Stimulated activated CD4-positive, alpha-beta T cell treated with anti-CD3 and anti-CD28 coated beads, Interleukin-4, amount 100 ng/mL, for 4 hours (primary cell): ENCODE data around the gene GNG14.
A peak's percentile ranks its signal among the peaks of the same experiment; 100 is the strongest.
"Not testable (repeated sequence)": the region's sequence is repeated elsewhere in the genome, so short reads cannot be mapped to it uniquely, and the experiment has no call there.

ENCODE experiments used
- DNase-seq, 2 experiments: peaks; one replicate each; pipeline ENCODE4 v3.0.0-alpha.2; 2020

The GNG14 gene

DNA sequence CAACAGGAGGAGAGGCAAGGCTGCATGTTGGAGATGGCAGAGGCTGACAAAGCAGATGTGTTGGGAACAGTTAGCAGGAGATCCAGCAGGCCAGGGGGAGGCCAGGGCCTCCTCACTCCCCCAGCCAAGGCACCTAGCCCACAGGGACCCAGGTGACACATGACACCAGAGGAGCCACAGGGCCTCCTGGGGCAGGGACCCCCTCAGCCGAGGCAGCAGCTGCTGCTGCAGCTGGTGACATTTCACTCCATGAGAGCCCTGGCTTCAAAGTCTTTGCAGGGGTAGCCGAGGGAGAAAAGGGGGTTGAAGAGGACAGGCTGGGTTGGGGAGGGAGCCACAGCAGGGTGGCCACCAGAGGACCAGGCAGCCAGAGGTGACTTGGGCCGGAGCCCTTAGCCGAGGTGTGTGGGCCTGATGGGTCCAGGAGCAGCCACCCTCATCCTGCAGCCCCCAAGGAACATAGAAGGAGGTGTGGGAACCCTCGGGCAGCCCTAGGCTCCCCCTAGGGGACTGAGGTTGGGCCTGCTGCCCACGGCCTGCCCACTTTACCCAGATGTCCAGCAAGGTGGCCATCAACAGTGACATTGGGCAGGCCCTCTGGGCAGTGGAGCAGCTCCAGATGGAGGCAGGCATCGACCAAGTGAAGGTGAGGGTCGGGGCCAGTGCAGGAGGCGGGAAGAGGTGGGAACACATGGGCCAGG lies at the start of gene GNG14:
GNG14 (plus strand) TSS at position 503 of the 701 bp plus-strand sequence; CDS start at position 554, 51 bp downstream.
- no peak for DNase-seq

DNA sequence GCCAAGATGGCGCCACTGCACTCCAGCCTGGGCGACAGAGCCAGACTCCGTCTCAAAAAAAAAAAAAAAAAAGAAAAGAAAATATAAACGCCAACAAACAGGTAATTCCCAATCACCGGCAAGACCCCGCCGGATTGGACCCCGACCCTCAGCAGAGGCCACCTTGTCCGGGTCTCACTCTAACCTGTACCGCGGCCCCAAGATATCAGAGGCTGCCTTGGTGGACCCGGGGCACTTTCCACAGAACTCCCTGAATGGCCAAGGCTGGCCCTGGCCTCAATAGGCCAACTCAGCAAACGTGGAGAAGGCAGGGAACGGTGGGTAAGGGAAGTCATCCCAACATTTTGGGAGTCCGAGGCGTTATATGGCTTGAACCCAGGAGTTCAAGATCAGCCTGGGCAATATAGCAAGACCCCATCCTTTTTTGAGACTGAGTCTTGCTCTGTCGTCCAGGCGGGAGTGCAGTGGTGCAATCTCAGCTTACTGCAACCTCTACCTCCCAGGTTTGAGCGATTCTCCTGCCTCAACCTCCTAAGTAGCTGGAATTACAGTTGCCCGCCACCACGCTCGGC lies 49.1 kb upstream of the GNG14 start:
- no peak for DNase-seq

DNA sequence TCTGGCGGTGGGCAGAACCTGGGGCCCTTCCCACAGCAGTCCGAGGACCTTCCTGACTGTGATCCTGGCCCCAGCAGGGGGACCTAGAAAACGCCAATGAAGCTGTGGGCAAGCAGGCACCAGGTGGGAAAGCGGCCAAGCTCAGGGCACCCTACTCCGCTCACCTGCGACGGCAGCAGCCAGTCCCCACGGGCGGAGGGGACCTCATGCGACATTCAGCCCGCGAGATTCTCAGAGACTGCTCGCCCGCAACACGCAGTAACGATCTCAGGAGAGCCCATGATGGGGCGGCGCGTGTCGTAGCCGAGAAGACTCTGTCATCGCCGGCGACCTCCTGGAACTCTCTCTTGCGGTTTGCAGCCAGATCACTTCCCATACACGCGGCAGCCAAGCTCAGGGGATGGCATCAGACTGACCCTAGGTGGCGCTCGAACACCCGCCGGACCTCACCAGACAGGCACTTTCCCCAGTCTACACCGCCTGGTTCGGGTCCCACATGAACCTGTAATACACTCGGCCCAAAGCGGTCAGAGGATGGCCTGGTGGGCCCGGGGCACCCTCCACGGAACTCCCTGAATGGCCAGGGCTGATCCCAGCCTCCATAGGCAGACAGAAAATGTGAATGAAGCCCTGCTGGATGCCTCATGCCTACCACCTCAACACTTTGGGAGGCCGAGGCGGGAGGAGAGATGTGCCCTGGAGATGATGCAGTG lies 47.7 kb upstream of the GNG14 start:
- DNase-seq: peak; percentile 81 to 88

DNA sequence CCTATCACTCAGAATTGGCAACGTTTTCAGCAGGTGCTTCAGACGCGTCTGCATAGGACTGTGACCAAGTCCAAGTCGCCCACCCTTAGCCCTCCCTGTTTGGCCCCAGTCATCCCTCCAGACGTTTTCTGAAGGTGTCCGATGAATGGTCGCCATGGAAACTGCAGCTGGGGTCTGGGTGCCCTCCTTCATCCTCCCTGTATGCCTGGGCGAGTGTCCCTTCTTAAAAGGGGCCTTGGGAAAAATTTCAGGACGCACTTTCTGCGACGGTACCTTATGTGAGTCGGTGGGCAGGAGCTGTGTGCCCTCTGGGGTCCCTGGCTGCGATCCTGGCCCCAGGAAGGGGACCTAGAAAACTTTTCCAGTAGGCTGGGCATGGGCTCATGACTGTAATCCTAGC lies 46.3 kb upstream of the GNG14 start:
- no peak for DNase-seq

DNA sequence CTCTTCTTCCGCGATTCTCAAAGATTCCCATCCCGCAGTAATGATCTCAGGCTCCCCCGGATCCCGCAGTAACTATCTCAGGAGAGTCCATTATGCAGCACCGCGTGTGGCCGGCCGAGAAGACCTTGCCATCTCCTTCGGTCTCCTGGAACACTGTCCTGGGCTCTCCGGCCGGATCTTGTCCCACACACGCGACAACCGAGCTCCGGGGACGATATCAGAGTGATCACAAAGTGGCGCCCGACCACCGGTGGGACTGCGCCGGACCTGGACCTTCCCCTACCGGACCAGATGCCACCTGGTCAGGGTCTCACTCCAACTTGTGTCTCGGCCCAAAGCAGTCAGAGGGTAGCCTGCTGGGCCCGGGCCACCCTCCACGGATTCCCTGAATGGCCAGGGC lies 45.3 kb upstream of the GNG14 start:
- no peak for DNase-seq

DNA sequence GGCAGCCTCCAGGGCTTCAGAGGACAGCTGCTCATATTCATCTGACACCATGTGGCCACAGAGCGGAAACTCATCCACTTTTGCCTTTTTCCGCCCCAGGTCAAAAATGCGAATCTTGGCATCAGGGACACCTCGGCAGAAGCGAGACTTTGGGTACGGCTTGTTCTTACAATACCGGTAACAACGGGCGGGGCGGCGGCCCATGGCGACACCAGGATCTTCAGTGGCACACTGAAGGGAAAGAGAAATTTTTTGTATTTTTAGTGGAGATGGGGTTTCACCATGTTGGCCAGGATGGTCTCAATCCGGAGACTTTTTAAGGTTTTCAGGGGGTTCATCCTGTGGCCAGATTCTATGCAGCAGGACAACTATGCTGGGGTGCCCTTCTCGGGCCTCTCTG lies 44.1 kb upstream of the GNG14 start:
- not testable (repeated sequence) for DNase-seq

DNA sequence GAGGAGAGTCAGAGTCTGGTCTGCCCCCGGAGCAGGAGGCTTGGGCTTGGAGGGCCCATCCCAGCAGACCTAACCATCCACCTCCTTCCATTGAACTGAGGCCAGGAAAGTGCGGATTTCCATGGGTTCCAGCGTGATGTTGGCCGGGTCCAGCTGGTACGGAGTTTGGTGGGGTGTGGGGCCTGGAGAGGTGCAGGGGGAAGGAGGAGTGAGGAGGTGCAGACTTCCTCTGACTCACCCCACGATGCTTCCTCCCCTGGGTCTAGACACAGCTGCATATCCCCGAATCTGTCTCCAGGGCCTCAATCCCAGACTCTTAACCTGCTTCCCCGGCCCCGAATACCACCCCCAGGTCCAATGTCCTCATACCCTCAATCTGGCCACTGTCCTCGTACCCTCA lies 41.2 kb upstream of the GNG14 start:
- DNase-seq: no peak

DNA sequence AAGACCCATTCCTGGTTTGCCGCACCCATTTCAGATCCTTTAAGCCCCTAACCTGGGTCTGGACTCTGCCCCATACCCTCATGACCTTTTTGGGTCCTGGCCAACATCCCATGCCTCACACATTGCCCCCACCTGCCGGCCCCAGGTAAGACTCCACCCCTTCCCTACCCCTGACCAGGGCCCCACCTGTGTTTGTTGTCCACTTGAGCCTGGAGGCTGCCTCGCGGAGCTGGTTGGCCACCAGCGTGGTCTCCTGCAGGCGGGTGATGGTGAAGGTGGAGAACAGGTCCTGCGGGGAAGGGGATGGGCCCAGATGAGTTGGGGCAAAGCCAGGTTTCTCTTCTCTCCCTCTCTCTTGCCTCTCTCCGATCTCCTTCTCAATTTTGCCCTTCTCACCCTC lies 40.8 kb upstream of the GNG14 start:
- DNase-seq: no peak

DNA sequence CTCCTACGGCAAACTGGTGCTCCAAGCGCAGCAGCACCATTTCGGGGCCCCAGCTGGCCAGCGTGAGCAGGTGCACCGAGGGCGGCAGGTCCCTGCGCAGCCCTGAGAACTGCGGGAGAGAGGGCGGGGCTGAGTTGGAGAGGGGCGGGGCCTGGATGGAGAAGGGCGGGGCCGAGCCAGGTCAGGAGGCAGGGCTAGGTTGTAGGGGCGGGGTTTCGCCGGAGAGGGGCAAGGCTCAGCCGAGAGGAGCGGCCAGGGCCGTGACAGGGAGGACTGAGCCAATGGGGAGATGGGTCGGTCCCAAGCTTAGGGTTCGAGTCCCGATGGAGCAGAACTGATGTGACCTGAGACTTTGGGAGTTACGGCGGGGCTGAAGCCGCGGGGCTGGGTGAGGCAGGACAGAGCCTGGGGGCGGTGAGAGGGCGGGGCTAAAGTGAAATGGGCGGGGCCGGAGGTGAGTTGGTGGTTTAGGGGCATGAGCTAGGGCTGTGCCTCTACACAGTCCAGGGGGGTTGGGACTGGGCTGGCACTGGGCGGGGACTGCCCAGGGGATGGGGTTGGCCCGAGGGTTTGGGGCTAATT lies 40.2 kb upstream of the GNG14 start:
- DNase-seq: peak in 1 of 2 experiments; percentile 25

DNA sequence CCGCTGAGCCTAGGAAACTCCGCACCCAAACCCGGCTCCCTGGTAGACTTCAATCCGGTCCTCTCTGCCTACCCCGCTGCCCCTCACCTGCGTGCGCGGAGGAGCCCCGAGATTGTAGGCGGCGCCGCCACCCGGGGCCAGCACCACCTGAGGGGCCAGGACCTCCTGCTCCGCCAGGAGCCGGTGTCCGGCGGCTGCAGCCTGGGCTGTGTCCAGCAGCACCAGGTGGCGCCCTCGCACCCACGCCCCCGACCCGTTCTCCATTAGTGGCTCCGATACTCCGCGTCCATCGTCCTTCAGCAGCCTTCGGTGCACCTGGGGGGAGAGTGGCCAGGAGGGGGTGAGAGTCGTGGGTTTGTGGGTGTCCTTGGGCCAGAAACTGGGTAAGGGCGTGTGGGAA lies 39.7 kb upstream of the GNG14 start:
- no peak for DNase-seq

DNA sequence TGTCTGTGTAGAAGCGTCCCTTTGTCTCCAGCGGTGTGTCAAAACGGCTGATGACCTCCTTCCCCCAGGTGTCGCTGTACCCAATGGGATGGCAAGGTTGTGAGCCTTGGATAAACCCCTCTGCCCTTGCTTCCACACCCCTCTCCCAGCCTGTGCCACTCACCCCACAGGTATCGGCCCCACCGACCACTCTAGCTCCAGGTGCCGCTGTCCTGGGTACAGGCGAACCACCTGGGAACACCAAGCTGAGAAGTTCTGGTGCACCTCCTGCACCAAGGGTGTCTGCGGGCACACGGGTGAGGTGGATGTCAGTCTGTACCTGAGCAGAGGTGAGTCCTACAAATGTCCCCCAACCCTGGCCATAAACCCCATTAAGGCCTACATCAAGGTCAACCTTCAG lies 37.9 kb upstream of the GNG14 start:
- no peak for DNase-seq

DNA sequence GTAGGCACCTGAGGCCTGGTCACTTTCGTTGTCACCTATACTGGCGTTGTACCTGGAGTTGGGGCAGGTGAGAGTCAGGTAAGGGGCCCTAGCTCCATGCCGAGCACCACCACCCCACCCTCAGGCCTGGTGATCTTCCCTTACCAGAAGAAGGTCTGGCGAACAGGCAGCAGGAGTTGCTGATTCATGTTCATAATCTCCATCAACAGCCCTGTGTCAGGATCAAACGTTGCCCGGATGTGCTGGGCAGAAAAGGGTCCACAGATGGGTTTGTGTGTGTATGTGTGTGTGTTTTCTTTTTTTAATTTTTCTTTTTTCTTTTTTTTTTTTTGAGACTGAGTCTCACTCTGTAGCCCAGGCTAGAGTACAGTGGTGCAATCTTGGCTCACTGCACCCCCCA lies 35.6 kb upstream of the GNG14 start:
- no peak for DNase-seq

DNA sequence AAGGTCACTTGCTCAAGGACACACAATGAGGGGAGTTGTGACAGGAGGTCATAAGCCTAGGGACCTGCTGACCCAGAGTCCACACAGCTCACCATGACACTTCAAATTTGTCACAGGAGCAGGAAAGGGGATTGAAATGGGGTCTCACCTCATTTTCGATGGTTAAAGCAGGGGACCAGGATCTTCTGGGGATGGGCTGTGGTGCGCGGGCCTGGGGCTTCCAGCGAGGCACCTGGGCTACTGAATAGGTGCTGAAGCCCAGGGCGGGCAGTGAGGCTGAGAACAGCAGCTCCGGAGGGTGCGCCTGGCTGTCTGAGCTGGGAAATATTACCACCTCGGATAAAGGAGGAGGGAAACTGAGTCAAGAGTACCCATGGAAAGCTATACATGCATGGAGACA lies 32.3 kb upstream of the GNG14 start:
- DNase-seq: no peak

DNA sequence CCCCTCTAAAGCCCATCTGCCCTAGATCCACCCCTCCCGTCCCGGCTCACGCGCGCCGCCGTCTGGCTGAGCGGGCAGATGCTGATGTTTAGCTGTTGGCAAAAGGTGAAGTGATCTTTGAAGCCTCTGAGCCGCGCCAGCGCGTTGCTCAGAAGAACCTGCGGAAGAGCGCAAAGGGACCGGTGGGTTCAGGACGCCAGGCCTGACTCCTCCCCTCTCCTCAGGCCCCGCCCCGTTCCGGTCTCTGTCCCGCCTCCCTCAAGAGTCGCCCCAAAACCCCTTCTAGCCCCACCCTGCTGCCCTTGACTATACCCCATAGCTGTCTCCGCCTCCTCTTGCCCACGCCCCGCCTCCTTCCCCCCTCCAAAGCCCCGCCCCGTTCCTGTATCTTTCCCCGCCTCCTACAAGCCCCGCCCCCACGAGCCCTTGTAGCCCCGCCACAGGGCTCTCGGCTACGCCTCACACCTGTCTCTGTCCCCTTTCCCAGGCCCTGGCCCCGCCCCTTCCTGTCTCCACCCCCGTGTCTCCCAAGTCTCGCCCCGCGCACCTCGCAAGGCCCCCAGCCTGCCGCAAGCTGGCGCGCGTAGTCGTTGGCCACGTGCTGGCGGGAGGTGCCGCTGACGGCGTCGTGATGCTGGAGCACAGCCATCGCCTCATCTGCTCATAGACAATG lies 30.8 kb upstream of the GNG14 start:
- no peak for DNase-seq

DNA sequence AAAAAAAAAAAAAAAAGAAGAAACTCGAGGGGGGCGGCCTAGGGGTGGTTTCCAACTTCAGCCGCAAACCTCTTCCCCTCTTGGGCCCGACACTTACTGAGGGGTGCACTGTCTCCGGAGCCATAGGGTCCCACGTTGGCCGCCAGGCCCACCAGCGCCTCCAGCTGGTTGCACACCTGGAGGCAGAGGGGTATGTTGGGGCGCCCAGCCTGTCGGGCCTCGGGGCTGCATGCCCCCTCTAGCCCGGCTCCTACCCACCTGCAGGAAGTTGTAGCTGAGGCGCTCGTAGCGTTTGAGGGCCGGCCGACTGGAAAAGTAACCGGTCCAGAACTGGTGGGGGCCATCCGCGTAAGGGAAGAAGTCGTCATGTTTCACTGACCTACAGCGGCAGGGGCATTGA lies 29.8 kb upstream of the GNG14 start:
- DNase-seq: no peak

DNA sequence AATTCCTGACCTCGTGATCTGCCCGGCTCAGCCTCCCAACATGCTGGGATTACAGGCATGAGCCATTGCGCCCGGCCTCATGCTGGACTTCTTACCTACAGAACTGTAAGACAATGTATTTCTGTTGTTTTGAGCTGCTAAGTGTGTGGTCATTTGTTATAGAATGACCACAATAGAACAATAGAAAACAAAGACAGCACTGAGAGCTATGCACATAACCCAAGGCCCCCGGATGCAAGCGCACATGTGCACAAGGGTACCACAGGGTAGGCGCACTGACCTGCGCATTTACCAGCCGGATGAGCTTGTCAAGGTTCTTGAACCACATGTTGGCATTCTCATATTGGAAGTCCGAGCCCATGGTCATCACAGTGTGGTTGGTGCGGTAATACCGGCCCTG lies 26.8 kb upstream of the GNG14 start:
- DNase-seq: no peak

DNA sequence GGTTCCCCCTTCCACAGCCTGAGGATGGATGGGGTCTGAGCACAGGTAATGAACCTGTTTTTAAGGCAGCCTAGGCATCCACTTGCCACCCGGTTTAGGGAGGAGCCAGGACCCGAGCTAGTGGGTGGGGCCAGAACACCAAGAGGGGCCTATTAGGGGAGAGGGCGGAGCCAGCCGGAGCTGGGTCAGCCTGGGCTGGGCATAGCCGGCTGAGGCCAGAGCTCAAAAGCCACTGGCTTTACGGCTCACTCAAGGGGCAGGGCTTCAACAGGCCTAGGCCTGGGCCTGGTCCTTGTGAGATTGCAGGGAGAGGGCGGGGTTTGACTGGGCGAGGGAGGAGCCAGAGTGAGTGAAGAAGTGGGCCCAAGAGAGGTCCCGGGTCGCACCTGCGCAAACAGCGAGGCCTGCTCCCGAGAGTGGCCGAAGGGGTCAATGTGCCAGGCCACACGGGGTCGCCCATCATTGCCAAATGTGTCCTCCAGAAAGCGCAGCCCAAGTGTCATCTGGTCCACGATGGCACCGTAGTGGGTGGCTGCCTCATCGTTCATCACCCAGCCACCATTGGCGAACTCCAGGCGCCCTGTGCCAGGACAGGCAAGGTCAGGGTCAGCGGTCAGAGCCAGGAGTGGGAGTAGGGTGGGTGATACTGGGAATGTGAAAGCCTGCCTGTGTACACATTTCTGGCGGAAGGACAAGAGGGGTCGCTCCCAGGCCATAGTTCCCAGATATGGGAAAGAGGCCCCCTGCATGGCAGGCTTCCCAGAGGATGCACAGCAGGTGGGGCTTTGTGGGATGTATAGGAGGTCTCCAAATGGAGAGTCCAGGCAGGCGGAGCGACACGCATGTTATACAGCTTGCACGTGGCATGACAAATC lies 23.2 kb upstream of the GNG14 start:
- DNase-seq: no peak

DNA sequence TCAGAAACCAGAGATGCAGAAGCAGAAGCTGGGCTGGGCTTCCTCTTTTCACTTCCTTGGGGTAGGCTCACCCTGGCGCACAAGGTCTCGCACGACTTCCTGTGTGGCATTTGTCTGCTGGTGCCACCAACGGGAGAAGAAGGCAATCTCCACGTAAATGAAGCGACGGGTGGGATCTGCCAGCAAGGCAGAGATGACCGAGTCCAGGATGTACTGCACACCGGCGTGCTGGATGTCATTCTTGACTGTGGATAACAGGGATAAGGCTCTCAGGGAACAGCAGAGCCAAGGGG lies 22.6 kb upstream of the GNG14 start:
- DNase-seq: peak; percentile 43 to 45

DNA sequence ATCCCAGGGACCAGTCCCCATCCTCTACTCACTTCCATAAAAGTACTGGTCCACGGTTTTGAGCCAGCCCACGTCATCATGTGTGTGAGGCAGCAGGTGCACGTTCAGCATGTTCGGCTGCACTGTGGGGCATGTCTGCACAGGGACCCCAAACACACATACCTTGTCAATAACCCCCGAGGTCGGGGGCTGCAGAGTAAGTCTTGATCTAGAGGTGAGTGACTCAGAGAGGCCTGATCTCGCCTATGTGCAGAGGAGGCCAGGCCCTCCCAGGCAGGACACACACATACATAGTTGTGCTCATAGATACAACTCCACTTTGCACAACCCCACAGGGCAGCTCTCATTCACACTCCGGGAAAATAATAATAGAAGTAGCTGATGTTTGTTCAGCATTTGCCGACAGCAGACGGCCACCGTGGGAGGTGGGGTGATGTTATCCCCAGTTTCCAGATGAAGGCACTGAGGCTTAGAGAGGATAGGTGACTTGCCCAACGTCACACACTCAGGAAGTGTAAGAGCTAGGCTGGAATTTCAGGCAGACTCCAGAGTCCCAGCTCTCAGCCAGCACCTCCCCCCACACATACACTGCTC lies 22.0 kb upstream of the GNG14 start:
- DNase-seq: no peak

DNA sequence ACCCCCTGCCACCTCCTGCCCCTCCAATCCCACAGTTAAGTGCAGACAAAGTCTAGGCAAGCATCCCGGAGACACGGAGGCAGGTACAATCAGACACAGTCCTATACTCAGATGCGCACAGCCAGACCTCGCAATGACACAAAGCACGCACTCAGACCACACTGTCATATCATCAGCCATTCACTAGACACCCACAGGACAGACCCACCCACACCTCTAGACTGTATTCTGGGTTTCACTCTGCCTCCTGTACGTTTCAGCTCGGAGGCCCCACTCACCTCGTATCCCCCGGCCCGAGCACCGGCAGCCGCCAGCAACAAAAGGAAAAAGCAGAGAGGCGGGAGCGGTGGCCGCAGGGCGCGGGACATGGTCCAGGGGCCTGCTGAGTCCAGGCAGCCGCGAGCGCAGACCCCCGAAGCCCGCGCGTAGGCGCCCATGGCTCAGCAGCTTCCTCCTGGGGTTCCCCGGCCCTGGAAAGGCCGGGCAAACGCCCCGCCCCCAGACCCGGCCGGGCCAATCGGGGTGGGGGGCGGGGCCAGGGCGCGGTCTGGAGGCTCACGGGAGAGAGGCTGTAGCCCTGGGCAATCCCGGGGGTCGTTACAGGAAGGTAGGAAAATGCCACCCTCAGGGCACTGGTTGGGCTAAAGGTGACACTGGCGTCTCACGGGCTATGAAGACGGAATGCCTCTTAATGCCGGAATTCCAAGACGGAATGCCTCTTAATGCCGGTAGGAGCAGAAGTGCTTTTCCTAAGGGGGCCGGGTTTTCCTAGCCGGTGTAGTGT lies 21.3 kb upstream of the GNG14 start, which contains the start of the genes MAN2B1 and WDR83:
MAN2B1 (minus strand) TSS at position 478 of the 784 bp plus-strand sequence; CDS start at position 437, 41 bp downstream.
WDR83 (plus strand) TSS at position 543 of the 784 bp plus-strand sequence. CDS start 2,984 bp downstream, outside the sequence.
- peak; percentile 78 to 85 for DNase-seq

DNA sequence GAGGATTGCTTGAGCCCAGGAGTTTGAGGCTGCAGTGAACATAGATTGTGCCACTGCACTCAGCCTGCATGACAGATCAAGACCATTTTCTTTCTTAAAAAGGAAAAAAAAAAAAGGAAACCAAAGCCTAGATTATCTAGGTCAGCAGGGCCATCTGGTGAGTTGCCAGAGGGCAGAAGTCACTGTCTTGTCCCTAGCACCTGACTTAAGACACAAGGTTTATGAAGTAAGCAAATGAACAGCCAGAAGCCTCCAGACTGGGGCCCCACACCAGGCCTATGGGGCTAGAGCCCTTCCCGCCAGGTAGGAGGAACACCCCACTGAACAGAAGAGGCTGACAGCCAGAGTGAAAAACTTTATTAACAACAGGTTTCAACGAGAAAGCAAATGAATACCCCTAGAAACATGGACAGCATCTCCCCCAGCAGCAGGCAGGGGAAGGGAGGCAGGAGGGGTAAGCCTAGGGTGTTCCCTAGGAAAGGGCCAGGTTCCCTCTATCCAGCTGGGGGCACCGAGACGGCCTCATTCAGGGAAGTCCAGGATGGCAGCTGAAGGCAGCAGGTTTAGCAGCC lies 20.0 kb upstream of the GNG14 start:
- no peak for DNase-seq
